ENCODE measurements around the gene RGS10.
"Not testable (repeated sequence)": the region's sequence is repeated elsewhere in the genome, so short reads cannot be mapped to it uniquely, and the experiment has no call there.

The RGS10 gene

DNA sequence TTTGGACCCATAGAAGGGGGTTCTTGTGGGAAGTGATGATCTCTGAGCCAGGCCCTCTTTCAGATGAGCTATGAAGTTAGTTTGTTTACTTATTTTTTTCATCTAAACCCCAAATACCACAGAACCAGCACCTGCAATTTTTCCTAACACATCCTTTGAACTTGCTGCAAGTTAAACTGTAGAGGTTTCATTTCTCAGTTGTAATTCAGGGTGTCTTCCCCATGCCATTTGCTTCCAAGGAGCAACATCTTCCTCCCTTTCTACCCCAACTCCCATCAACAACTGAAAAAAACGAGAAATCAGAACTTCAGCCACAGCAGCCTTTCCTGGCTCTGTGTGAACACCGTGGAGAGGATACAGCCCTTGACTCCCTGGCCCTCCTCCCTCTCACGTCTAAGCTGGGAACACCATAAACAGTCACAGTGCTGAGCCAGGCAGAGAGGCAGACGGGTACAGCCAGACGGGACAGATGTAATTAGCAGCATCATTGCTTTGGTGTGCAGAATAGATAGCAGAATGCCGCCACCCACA, 63.6 kb downstream of the RGS10 start:
- Mint-ChIP-seq H3K27ac (peak overlapping the region; percentile 2), H3K4me3 (peak overlapping the region; percentile 61), H3K27me3 (no peaks in the 10 kb centered on the region), H3K9me3 (no peaks in the 10 kb centered on the region), H3K36me3 (no peaks in the 10 kb centered on the region), H3K4me1 (peaks cover 29% of the 10 kb centered on the region)

DNA sequence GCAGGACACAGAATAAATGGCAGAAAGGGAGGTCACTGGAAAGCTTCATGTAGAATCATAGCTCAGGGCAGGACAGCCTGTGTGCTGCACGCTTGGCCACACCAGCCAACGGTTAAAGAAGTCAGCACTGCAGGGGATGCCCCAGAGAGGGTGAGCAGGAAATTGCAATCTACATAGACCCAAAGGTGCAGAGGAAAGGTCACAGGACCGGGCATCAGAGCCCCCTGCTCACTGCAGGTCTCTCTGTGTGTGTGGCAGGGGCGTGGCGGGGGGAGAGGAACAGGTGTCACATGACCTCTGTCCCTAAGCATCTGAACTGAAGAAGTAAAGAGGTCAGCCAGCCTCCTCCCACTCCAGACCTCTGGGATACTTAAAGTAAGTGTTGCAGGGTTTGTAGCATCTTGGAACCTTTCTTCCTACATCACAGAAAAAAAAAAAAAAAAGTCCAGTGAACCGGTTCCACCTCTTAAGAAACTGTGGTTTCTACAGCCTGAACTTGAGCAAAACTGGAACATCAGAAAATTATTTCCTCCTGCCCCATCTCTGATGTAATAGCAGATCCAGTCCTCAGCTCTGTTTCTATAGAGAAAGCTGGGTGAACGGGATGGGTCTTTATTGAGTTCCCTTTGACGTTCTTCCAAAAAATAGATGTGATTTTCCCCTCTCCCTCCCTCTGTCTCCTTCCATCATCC, 64.3 kb downstream of the RGS10 start:
- H3K27ac Mint-ChIP-seq: peak overlapping the region; percentile 2
- H3K4me3 Mint-ChIP-seq: peak overlapping the region; percentile 61
- H3K9me3 Mint-ChIP-seq: no peaks in the 10 kb centered on the region
- H3K27me3 Mint-ChIP-seq: no peaks in the 10 kb centered on the region
- peaks cover 29% of the 10 kb centered on the region for H3K4me1 Mint-ChIP-seq
- H3K36me3 Mint-ChIP-seq: no peaks in the 10 kb centered on the region

DNA sequence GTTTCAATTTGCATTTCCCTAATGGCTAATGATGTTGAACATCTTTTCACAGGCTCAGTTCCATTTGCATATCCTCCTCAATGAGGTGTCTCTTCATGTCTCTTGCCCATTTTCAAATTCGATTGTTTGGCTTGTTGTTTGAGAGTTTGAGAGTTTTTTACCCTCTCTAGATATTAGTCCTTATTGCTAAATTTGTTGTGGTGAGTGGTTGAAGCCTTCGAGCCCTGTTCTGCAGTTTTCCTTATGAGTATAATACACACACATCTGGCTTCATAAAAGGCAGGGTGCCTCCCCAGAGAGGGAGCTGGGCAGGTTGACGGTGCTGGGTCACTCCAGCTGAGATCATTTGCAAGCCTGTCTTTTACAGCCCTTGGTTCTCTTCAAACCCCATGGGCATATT, 65.1 kb downstream of the RGS10 start:
- Mint-ChIP-seq H3K36me3 (no peaks in the 10 kb centered on the region), H3K9me3 (no peaks in the 10 kb centered on the region), H3K27ac (no peak overlapping the region)

GRCh38 chr10:119474606-119475005, 67.9 kb downstream of the RGS10 start:
- H3K9me3 Mint-ChIP-seq: no peaks in the 10 kb centered on the region
- no peak overlapping the region for H3K27ac Mint-ChIP-seq
- no peaks in the 10 kb centered on the region for H3K36me3 Mint-ChIP-seq
- H3K4me3 Mint-ChIP-seq: no peak overlapping the region
- no peaks in the 10 kb centered on the region for H3K27me3 Mint-ChIP-seq
- H3K4me1 Mint-ChIP-seq: peaks cover 28% of the 10 kb centered on the region

More for the DNA sequence above, 65.1 kb downstream of the RGS10 start:
- H3K4me3 Mint-ChIP-seq: no peak overlapping the region
- peaks cover 29% of the 10 kb centered on the region for H3K4me1 Mint-ChIP-seq
- H3K27me3 Mint-ChIP-seq: no peaks in the 10 kb centered on the region

DNA sequence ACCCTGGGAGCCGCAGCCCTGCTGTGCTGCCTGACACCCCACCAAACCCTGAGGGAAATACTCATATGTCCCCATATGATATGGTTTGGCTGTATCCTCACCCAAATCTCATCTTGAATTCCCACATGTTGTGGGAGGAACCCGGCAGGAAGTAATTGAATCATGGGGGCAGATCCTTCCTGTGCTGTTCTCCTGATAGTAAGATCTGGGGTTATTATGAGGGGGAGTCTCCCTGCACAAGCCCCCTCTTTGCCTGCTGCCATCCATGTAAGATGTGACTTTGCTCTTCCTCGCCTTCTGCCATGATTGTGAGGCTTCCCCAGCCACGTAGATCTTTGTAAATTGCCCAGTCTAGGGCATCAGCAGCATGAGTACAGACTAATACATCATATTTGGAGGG, 68.7 kb downstream of the RGS10 start:
- no peaks in the 10 kb centered on the region for H3K36me3 Mint-ChIP-seq
- no peak overlapping the region for H3K27ac Mint-ChIP-seq
- H3K27me3 Mint-ChIP-seq: no peaks in the 10 kb centered on the region
- no peak overlapping the region for H3K4me3 Mint-ChIP-seq
- peaks cover 19% of the 10 kb centered on the region for H3K4me1 Mint-ChIP-seq
- H3K9me3 Mint-ChIP-seq: no peaks in the 10 kb centered on the region

DNA sequence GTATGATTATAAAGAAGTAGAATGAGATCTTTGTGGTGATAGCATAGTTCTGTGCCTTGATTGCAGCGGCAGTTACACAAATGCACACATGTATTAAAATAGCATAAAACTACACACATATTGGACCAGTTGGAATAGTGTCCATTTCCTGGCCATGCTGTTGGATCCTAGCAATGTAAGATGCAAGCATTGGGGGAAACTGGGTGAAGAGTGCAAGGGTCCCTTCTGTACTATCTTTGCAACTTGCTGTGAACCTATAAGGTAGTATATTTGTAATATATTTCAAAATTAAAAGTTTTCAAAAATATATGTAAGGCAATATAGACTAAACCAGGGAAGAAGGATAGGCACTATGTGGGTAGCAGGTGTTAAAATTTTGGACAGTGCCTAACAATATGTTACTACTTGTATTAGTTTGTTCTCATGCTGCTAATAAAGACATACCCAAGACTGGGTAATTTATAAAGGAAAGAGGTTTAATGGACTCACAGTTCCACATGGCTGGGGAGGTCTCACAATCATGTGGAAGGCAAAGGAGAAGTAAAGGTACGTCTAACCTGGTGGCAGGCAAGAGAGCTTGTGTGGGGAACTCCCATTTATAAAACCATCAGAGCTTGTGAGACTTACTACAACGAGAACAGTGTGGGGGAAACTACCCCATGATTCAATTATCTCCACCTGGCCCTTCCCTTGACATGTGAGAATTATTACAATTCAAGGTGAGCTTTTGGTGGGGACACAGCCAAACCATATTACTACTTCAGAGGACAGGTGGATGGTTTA, 71.4 kb downstream of the RGS10 start:
- Mint-ChIP-seq H3K27me3 (no peaks in the 10 kb centered on the region), H3K36me3 (no peaks in the 10 kb centered on the region), H3K27ac (no peak overlapping the region), H3K9me3 (no peaks in the 10 kb centered on the region), H3K4me3 (no peak overlapping the region), H3K4me1 (peaks cover 5% of the 10 kb centered on the region)

DNA sequence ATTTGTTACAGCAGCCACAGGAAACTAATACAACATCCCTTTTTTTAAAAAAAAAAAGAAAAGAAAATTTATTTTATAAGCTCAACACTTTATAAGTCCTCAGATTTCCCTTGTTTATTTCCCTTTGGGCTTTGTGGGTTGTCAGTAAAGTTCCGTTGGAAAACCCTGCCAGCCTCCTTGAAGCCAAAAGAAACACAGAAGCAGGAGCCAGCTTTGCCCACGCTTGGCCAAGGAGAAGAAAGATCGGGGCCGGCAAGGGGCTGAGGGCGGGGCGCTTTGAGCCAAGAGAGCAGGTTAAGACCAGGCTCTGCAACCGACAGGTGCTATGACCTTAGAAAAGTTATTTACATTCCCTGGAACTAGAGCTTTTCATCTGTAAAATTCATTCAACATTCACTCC, 72.7 kb downstream of the RGS10 start:
- Mint-ChIP-seq H3K9me3 (no peaks in the 10 kb centered on the region), H3K27me3 (no peaks in the 10 kb centered on the region), H3K27ac (no peak overlapping the region), H3K4me3 (no peak overlapping the region), H3K36me3 (no peaks in the 10 kb centered on the region), H3K4me1 (peaks cover 5% of the 10 kb centered on the region)

DNA sequence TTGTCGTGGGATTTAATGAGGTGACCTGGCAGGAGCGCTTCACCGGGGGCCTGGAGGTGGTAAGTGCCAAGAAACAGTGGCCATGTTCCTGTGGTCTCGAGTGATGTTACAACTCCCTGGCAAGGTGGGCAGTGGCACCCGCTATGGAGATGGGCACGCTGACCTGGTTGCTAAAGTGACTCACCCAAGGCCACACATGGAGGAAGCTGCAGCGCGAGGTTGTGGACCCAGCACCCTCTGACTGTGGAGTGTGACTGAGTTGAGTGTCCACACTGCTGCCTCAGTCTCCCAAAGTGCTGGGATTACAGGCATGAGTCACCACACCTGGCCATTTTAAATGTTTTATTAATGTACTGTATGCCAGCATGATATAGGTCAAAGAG, 73.2 kb downstream of the RGS10 start:
- H3K4me1 Mint-ChIP-seq: peaks cover 5% of the 10 kb centered on the region
- no peak overlapping the region for H3K27ac Mint-ChIP-seq
- H3K36me3 Mint-ChIP-seq: no peaks in the 10 kb centered on the region
- H3K27me3 Mint-ChIP-seq: no peaks in the 10 kb centered on the region
- no peak overlapping the region for H3K4me3 Mint-ChIP-seq
- no peaks in the 10 kb centered on the region for H3K9me3 Mint-ChIP-seq

GRCh38 chr10:119468542-119469324, 73.8 kb downstream of the RGS10 start:
- H3K4me3 Mint-ChIP-seq: no peak overlapping the region
- H3K27me3 Mint-ChIP-seq: no peaks in the 10 kb centered on the region
- H3K36me3 Mint-ChIP-seq: no peaks in the 10 kb centered on the region
- no peak overlapping the region for H3K27ac Mint-ChIP-seq
- H3K9me3 Mint-ChIP-seq: no peaks in the 10 kb centered on the region
- peaks cover 5% of the 10 kb centered on the region for H3K4me1 Mint-ChIP-seq

- Mint-ChIP-seq H3K36me3 (peaks cover 2% of the 10 kb centered on the region), H3K4me3 (no peak overlapping the region), H3K27me3 (no peaks in the 10 kb centered on the region), H3K4me1 (peaks cover 5% of the 10 kb centered on the region), H3K9me3 (no peaks in the 10 kb centered on the region), H3K27ac (no peak overlapping the region)
Measured at GRCh38 chr10:119466655-119467054, 75.9 kb downstream of the RGS10 start.

- Mint-ChIP-seq H3K27ac (no peak overlapping the region), H3K4me1 (peaks cover 5% of the 10 kb centered on the region), H3K36me3 (peaks cover 2% of the 10 kb centered on the region), H3K4me3 (no peak overlapping the region), H3K27me3 (no peaks in the 10 kb centered on the region), H3K9me3 (no peaks in the 10 kb centered on the region)
Measured at GRCh38 chr10:119466076-119466475, 76.4 kb downstream of the RGS10 start.

DNA sequence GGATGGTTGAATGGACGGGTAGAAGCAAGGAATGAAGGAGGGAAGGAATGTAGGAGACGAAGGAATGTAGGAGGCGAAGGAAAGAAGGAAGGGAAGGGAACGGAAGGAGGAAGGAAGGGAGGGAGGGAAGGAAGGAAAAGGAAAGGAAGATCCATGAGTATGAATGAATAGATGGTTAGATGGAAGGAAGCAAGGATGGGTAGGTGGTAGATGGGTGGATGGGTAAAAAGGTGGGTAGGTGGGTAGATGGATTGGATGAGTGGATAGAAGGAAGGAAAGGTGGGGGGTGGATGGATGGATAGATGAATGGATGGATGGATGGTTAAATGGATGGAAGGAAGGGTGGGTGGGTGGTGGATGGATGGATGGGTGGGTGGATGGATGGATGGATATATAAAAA, 77.4 kb downstream of the RGS10 start:
- H3K27me3 Mint-ChIP-seq: no peaks in the 10 kb centered on the region
- no peaks in the 10 kb centered on the region for H3K9me3 Mint-ChIP-seq
- no peak overlapping the region for H3K4me3 Mint-ChIP-seq
- H3K4me1 Mint-ChIP-seq: peaks cover 5% of the 10 kb centered on the region
- H3K27ac Mint-ChIP-seq: peak overlapping the region; percentile 14
- H3K36me3 Mint-ChIP-seq: peaks cover 2% of the 10 kb centered on the region

GRCh38 chr10:119463195-119463594, 79.3 kb downstream of the RGS10 start:
- not testable (repeated sequence) for H3K4me3 Mint-ChIP-seq, H3K27me3 Mint-ChIP-seq, H3K4me1 Mint-ChIP-seq, H3K27ac Mint-ChIP-seq, H3K36me3 Mint-ChIP-seq, H3K9me3 Mint-ChIP-seq

- H3K27ac Mint-ChIP-seq: no peak overlapping the region
Measured at GRCh38 chr10:119462773-119463172, 79.7 kb downstream of the RGS10 start.

DNA sequence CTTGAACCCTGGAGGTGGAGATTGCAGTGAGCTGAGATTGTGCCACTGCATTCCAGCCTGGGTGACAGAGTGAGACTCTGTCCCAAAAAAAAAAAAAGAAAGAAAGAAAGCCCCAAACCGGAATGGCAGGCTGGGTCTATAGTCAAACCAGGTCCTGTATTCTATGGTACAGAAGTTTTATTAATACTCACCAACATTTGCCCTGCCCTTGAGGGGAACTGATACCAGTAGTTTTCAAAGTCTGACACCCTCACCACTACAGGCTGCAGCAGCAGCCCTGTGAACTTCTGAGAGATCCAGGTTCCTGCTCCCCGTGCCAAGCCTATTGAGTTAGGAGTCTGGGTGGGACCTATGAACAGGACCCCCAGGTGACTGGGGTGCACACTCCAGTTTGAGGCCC, 80.6 kb downstream of the RGS10 start:
- H3K36me3 Mint-ChIP-seq: peaks cover 2% of the 10 kb centered on the region

More at GRCh38 chr10:119462773-119463172, 79.7 kb downstream of the RGS10 start:
- H3K9me3 Mint-ChIP-seq: no peaks in the 10 kb centered on the region
- H3K36me3 Mint-ChIP-seq: peaks cover 2% of the 10 kb centered on the region
- H3K4me1 Mint-ChIP-seq: peaks cover 5% of the 10 kb centered on the region
- no peak overlapping the region for H3K4me3 Mint-ChIP-seq
- no peaks in the 10 kb centered on the region for H3K27me3 Mint-ChIP-seq

DNA sequence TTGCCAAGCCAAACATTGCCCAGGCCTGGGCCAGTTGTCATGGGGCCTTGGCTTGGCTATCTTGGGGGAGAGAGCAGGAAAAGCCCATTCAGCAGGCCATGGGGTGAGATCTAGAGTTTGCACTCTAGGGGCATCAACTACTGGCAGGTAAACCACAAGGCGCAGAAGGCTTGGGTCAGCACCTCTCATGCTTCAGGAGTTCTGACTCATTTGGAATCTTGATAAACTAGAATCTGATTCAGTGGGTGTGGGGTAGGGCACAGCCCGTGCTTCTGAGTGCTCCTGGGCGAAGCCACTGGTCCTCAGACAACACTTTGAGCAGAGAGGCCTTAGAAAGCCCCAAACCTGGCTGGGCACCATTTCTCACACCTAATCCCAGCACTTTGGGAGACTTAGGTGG, 81.1 kb downstream of the RGS10 start:
- H3K9me3 Mint-ChIP-seq: no peaks in the 10 kb centered on the region
- H3K27me3 Mint-ChIP-seq: no peaks in the 10 kb centered on the region
- H3K4me3 Mint-ChIP-seq: no peak overlapping the region
- H3K4me1 Mint-ChIP-seq: no peaks in the 10 kb centered on the region
- peaks cover 2% of the 10 kb centered on the region for H3K36me3 Mint-ChIP-seq
- no peak overlapping the region for H3K27ac Mint-ChIP-seq

More for the DNA sequence above, 80.6 kb downstream of the RGS10 start:
- Mint-ChIP-seq H3K4me1 (peaks cover 3% of the 10 kb centered on the region), H3K9me3 (no peaks in the 10 kb centered on the region), H3K27me3 (no peaks in the 10 kb centered on the region), H3K4me3 (no peak overlapping the region), H3K27ac (no peak overlapping the region)

All from activated naive CD4-positive, alpha-beta T cell treated with anti-CD3 and anti-CD28 coated beads, Interleukin-2, amount 50 U/mL, for 24 hours (primary cell).